Measurements from ENCODE around the gene FUBP3. TPM values are rescaled to one million over a fixed set of nuclear protein-coding genes. Genes with fewer than 3 reads are reported as not detected.

The FUBP3 gene
- polyA plus RNA-seq, 3 donors: 9.5 to 17.3 (median 16.3) TPM

DNA sequence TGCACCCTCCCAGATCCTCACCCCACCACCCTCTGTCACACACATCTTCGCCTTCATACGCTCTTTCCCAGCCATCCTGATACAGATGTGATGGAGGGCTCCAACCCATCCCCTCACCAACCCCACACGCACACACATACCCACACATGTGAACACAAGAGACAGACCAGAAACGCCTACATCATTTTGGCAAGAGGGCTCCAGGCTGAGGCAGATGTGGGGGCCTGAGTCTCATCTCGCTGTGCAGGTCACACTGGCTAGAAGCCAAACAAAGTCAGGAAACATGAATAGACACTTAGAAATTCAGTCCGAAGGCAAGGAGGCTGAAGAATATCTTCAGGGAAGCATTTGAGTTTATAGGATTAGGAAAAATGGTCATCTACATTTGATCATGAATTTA is 91.3 kb downstream of the FUBP3 start:
- Mint-ChIP-seq H3K27ac (no peak overlapping the region), H3K9me3 (peaks cover 0 to 10% (median 0%) of the 10 kb centered on the region in 7 donors), H3K4me3 (no peak overlapping the region), H3K36me3 (peaks cover 0 to 2% of the 10 kb centered on the region in 2 donors), H3K4me1 (peaks cover 3% of the 10 kb centered on the region), H3K27me3 (ENCODE audit: low read depth in 3 of 3) (peaks cover 38 to 60% (median 44%) of the 10 kb centered on the region in 3 donors)
- intact Hi-C loops (cut with micrococcal nuclease): no loop called here
- no peak overlapping the region for H3K27ac ChIP-seq (ENCODE audit: low read depth in 1 of 2, low read length in 2 of 2)
- no peaks in the 10 kb centered on the region for H3K36me3 ChIP-seq (replicated peaks in 1 of 2; ENCODE audit: control insufficient read depth in 1 of 2, insufficient read depth in 2 of 2, low read length in 2 of 2)
- no peak overlapping the region for H2AFZ ChIP-seq (ENCODE audit: insufficient read depth, low read depth, low read length, poor library complexity, severe bottlenecking)
- H4K20me1 ChIP-seq (ENCODE audit: insufficient read depth, low read length): no peaks in the 10 kb centered on the region
- H3K4me3 ChIP-seq (replicated peaks in 1 of 3; ENCODE audit: low read depth in 2 of 3, low read length in 3 of 3): no peak overlapping the region
- H3K4me1 ChIP-seq (ENCODE audit: control insufficient read depth in 1 of 2, insufficient read depth in 2 of 2, low read length in 2 of 2): no peaks in the 10 kb centered on the region
- H3K79me2 ChIP-seq (ENCODE audit: insufficient read depth, low read length): no peaks in the 10 kb centered on the region
- no peak overlapping the region for H3K9ac ChIP-seq (ENCODE audit: insufficient read depth, low read length, poor library complexity, severe bottlenecking)
- TF ChIP-seq, protein P1, sequence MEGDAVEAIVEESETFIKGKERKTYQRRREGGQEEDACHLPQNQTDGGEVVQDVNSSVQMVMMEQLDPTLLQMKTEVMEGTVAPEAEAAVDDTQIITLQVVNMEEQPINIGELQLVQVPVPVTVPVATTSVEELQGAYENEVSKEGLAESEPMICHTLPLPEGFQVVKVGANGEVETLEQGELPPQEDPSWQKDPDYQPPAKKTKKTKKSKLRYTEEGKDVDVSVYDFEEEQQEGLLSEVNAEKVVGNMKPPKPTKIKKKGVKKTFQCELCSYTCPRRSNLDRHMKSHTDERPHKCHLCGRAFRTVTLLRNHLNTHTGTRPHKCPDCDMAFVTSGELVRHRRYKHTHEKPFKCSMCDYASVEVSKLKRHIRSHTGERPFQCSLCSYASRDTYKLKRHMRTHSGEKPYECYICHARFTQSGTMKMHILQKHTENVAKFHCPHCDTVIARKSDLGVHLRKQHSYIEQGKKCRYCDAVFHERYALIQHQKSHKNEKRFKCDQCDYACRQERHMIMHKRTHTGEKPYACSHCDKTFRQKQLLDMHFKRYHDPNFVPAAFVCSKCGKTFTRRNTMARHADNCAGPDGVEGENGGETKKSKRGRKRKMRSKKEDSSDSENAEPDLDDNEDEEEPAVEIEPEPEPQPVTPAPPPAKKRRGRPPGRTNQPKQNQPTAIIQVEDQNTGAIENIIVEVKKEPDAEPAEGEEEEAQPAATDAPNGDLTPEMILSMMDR (IDR thresholded peaks at IDR 0.05): no peak
- H3K27me3 ChIP-seq (ENCODE audit: control insufficient read depth in 2 of 2, insufficient read depth in 2 of 2, low read length in 2 of 2): peaks cover 18 to 32% of the 10 kb centered on the region in 2 donors
- DNase-seq: no peak
- 79% methylated on average over 6 of the region's 6 CpGs for WGBS (ENCODE audit: insufficient coverage)
- peaks cover 0 to 7% of the 10 kb centered on the region in 2 donors for H3K9me3 ChIP-seq (replicated peaks in 1 of 2; ENCODE audit: control insufficient read depth in 1 of 2, insufficient read depth in 1 of 2, low read length in 2 of 2)
- H3K4me2 ChIP-seq (replicated peaks; ENCODE audit: extremely low read depth, low read length, poor library complexity, severe bottlenecking): no peak overlapping the region

DNA sequence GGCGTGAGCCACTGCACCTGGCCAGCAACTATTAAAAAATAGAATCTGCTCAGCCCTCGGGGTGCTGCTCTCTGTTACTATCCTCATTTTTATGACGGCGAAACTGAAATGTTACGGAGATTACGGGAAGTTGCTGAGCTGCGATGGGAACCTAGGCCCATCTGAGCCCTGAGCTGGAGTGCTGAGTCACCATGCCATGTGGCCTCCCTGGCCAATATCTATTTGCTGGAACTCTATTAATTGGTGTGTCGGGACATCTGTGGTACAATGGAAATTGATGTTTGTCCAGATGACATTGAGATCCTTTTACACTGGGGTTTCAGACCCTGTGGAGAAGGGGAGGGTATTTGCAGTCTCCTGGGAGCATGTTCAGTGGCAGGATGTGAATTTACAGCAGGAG is 93.1 kb downstream of the FUBP3 start:
- H4K20me1 ChIP-seq (ENCODE audit: insufficient read depth, low read length): no peaks in the 10 kb centered on the region
- no peaks in the 10 kb centered on the region for H3K36me3 Mint-ChIP-seq
- peaks cover 26 to 53% (median 29%) of the 10 kb centered on the region in 3 donors for H3K27me3 Mint-ChIP-seq (ENCODE audit: low read depth in 3 of 3)

More for the DNA sequence above, 93.1 kb downstream of the FUBP3 start:
- peaks cover 0 to 3% (median 0%) of the 10 kb centered on the region in 7 donors for H3K9me3 Mint-ChIP-seq
- TF ChIP-seq, protein P1 (IDR thresholded peaks at IDR 0.05): no peak
- no peaks in the 10 kb centered on the region for H3K4me1 ChIP-seq (ENCODE audit: control insufficient read depth in 1 of 2, insufficient read depth in 2 of 2, low read length in 2 of 2)
- no peak overlapping the region for H3K27ac Mint-ChIP-seq
- H3K4me2 ChIP-seq (replicated peaks; ENCODE audit: extremely low read depth, low read length, poor library complexity, severe bottlenecking): no peak overlapping the region
- H3K4me1 Mint-ChIP-seq: no peaks in the 10 kb centered on the region
- H2AFZ ChIP-seq (ENCODE audit: insufficient read depth, low read depth, low read length, poor library complexity, severe bottlenecking): no peak overlapping the region
- DNase-seq: no peak
- H3K4me3 ChIP-seq (replicated peaks in 1 of 3; ENCODE audit: low read depth in 2 of 3, low read length in 3 of 3): no peak overlapping the region
- intact Hi-C loops (cut with micrococcal nuclease): no loop called here
- 90% methylated on average over 7 of the region's 8 CpGs for WGBS (ENCODE audit: insufficient coverage)
- no peak overlapping the region for H3K27ac ChIP-seq (ENCODE audit: low read depth in 1 of 2, low read length in 2 of 2)
- H3K79me2 ChIP-seq (ENCODE audit: insufficient read depth, low read length): no peaks in the 10 kb centered on the region
- no peaks in the 10 kb centered on the region for H3K36me3 ChIP-seq (replicated peaks in 1 of 2; ENCODE audit: control insufficient read depth in 1 of 2, insufficient read depth in 2 of 2, low read length in 2 of 2)
- no peak overlapping the region for H3K4me3 Mint-ChIP-seq
- no peaks in the 10 kb centered on the region for H3K9me3 ChIP-seq (replicated peaks in 1 of 2; ENCODE audit: control insufficient read depth in 1 of 2, insufficient read depth in 1 of 2, low read length in 2 of 2)
- no peak overlapping the region for H3K9ac ChIP-seq (ENCODE audit: insufficient read depth, low read length, poor library complexity, severe bottlenecking)
- H3K27me3 ChIP-seq (ENCODE audit: control insufficient read depth in 2 of 2, insufficient read depth in 2 of 2, low read length in 2 of 2): peaks cover 9 to 14% of the 10 kb centered on the region in 2 donors
